ENCODE data around the gene CYTH3.
"Not testable (repeated sequence)": the region's sequence is repeated elsewhere in the genome, so short reads cannot be mapped to it uniquely, and the experiment has no call there.

GRCh38 chr7:6283391-6284054 lies 11.1 kb upstream of the CYTH3 start:
- TF ChIP-seq, protein P1, sequence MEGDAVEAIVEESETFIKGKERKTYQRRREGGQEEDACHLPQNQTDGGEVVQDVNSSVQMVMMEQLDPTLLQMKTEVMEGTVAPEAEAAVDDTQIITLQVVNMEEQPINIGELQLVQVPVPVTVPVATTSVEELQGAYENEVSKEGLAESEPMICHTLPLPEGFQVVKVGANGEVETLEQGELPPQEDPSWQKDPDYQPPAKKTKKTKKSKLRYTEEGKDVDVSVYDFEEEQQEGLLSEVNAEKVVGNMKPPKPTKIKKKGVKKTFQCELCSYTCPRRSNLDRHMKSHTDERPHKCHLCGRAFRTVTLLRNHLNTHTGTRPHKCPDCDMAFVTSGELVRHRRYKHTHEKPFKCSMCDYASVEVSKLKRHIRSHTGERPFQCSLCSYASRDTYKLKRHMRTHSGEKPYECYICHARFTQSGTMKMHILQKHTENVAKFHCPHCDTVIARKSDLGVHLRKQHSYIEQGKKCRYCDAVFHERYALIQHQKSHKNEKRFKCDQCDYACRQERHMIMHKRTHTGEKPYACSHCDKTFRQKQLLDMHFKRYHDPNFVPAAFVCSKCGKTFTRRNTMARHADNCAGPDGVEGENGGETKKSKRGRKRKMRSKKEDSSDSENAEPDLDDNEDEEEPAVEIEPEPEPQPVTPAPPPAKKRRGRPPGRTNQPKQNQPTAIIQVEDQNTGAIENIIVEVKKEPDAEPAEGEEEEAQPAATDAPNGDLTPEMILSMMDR (IDR thresholded peaks at IDR 0.05): not testable (repeated sequence)
- not testable (repeated sequence) for TF ChIP-seq POLR2AphosphoS5 (IDR thresholded peaks at IDR 0.05; ENCODE audit: insufficient read depth in 1 of 2, low read depth in 1 of 2)

Data from vagina (tissue), 2 donors.